Hematopoietic multipotent progenitor cell (in vitro differentiated cells): Measurements from ENCODE around the gene IGFBP5. TPM values are rescaled to one million over a fixed set of nuclear protein-coding genes. Genes with fewer than 3 reads are reported as not detected.
A peak's percentile ranks its signal among the peaks of the same experiment; 100 is the strongest.

ENCODE experiments used
- DNase-seq, 3 donors: peaks; one replicate each; pipeline ENCODE4 v3.0.0-alpha.2; 2011 to 2015; ENCODE audit warnings: low read depth in 2 of 3, low spot score in 2 of 3
- total RNA-seq: library from RNA; depleted of rRNA; stranded (reverse); fragments of >200 nt; gene quantifications from one replicate; pipeline ENCODE4 v1.2.3, GENCODE V29; 2012

IGFBP5 gene
- total RNA-seq, 1 donor = under 0.01 TPM

- no peak for DNase-seq
Observed at GRCh38 chr2:216670266-216671080, 24.9 kb downstream of the IGFBP5 start.

GRCh38 chr2:216666461-216667233, 28.7 kb downstream of the IGFBP5 start:
- DNase-seq = peak; percentile 47 to 79 (median 56)

DNA sequence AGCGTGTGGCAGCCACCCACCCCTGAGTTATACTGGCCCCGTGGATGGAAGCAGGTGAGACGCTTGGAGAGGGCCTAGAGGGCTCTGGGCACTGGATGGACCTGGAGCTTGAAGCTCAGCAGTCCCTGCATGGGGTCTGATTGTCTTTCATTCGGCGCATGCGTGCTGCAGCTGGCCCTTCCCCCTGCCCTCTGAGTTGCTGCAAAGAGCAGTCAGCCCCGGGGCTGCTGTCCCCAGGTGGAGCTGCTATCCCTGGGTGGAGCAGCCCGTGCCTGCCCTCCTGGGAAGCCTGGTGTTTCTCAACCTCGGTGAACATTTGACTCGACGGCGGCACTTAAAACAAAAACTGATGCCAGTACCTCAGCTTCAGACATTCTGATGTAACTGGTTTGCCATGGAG, 29.6 kb downstream of the IGFBP5 start:
- no peak for DNase-seq

DNA sequence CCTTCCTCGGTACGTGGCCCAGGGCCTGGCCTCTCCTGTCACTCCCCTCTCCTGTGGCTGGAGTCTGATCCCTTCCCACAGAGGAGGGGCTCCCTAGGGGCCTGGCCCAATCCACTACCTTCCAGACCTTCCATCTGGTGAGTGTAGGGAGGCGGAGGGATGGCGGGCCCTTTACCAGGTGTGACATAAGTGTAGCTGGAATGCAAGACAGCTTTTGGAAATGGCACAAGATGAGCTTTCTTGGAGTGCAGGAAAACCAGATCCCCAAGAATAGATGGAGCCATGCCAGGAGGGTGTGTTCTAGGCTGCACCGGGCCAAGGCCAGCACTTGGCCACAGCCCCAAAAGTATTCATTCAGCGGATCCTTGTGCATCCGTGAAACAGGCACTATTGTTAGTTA, 30.1 kb downstream of the IGFBP5 start:
- DNase-seq = no peak

GRCh38 chr2:216664593-216665034, 30.7 kb downstream of the IGFBP5 start:
- peak in 1 of 3 donors; percentile 12 for DNase-seq

- DNase-seq = no peak
Observed at GRCh38 chr2:216663846-216664245, 31.5 kb downstream of the IGFBP5 start.

GRCh38 chr2:216663106-216663505, 32.2 kb downstream of the IGFBP5 start:
- no peak for DNase-seq

DNA sequence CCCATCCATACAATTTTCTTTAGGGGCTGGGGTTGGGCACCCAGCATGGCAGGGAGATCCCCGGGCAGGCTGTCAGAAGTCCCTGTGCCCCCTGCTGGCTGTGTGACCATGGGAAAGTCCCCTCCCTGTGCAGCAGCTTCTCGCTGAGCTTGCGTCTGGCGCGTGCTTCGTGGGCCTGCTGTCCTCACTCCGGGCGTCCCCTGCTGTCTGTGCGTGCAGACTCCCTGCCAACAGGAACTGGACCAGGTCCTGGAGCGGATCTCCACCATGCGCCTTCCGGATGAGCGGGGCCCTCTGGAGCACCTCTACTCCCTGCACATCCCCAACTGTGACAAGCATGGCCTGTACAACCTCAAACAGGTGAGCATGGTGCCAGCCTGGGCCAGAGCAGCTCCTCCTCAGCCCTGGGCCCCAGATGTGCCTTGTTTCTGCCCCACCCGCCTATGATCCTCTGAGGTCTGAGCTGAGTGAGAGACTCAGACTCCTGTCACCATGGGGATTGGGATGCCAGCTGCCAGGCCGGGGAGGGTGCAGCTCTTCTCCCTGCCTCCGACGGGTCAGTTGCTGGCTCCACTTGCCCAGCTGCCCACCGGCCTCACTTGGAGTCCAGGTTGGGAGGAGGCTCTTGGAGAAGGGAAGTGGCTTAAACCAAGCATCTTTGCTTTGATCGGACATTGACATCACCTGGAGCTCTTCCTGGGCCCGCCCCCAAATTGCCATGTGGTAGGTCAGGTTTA, 33.5 kb downstream of the IGFBP5 start:
- peak in 1 of 3 donors; percentile 22 for DNase-seq

GRCh38 chr2:216661051-216661450, 34.3 kb downstream of the IGFBP5 start:
- no peak for DNase-seq

GRCh38 chr2:216660496-216660895, 34.9 kb downstream of the IGFBP5 start:
- DNase-seq = no peak

DNA sequence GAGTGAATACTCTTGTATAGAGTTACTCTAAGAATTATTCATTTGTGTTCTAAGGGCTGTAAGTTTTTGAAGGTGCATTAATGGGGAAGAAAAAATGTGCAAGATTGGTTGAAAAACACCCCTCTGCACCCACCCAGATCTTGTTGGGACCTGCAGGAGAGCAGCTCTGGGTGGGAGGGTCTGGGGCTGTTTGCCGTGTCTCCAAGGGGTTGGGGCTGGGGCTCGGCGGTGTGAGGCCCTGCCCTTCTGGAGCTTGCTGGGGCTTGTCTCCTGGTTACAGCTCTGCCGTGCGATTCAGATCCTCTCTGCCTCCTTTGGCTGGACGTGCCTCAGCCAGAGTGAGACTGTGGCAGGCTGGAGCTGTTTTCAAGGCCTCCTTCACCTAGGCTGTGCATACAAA, 36.1 kb downstream of the IGFBP5 start:
- no peak for DNase-seq

DNA sequence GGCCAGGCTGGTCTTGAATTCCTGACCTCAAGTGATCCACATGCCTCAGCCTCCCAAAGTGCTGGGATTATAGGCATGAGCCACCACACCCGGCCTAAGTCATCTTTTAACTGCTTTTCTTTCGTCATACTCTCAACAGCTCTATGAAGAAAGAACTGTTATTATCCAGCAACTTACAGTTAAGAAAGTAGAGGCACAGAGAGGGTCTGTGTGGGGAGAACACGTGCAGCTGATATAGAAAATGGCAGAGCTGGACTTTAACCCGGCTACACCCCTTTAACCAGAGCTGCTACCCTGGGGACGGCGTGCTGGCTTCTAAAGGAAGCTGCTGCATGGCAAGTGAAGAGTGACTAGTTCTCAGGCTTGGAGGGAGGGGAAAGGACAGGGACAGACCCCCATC, 36.6 kb downstream of the IGFBP5 start:
- no peak for DNase-seq

DNA sequence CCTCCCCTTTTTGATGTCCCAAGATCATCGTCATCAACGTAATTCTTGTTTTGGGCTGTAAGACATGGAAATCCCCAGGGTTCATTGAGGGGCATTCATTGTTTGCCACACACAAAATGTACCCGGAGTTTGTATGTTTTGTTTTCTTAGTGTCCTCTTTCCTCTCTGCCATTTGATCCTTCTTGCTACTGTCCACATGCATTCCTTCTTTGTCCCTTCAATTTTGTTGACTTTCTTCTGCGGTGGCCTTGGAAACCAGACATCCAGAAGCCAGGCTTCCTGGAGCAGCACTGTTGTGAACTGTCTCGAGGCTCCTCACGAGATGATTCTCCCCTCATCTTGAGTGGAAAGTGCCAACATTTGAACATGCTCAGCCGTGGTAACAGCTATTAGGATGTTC, 37.4 kb downstream of the IGFBP5 start:
- no peak for DNase-seq

DNA sequence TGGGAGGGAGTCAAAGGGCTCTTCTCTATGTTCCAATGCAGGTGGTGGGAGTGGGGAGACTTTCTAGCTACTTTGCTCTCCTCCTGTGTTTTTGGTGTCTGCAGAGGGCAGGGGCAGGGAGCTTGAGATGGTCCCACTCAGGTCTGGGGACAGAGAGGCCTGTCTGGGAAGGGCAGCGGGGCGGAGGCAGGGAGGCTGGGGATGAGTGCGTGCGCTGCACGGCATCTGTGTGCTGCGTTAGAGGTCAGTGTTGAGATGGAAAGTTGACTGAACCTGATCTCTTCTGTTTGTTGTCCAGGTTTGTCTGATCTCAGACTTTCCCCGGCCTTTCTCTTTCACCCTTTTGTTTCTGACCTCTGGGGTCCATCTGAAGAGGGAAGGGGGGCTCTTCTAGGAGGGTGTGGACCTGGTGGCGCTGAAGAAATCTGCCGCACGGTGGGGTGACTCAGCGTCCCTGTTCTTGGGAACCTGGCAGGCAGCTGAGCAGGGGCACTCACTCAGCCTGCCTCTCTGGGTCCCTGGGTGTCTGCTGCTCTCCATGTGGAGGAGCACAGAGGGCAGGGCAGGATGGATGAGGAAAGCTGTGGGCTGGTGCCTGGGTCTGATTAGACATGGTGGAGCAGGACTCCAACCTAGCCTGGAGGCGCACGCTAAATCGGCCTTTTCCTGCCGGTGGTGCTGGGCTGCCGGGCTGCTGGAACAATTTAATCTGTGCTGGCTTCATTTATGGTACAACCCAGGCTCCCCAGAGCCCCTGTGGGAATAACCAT, 38.1 kb downstream of the IGFBP5 start:
- no peak for DNase-seq

DNA sequence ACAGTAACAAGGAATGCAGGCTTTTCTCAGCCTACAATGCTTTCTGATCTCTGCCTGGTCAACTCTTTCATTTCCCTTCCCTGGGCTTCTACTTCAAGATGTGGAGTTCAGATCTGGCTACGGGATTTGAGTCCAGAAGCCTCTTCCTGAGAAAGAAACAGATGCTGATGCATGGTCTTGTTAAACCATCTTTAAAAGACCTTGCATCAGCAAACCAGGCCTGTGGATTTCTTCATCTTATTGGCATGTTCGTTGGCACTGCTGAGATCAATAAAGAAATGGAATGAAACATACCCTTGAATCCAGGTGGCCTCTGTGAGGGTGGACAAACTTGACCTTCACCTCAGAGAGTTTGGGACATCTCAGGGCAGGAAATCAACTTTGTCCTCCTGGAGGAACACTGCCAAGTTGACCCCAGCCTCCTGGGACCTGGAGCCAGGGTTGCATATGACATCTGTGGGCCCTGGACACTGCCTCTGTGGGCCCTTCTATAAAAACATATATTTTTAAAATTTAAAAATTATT, 40.8 kb downstream of the IGFBP5 start:
- DNase-seq = no peak

- no peak for DNase-seq
Observed at GRCh38 chr2:216653931-216654365, 41.4 kb downstream of the IGFBP5 start.

GRCh38 chr2:216653093-216653799, 42.1 kb downstream of the IGFBP5 start:
- DNase-seq = no peak

- DNase-seq = no peak
Observed at GRCh38 chr2:216652566-216652965, 42.8 kb downstream of the IGFBP5 start.

- no peak for DNase-seq
Observed at GRCh38 chr2:216651351-216651881, 43.9 kb downstream of the IGFBP5 start.
